ENCODE results near the gene SYTL3. TPM values are rescaled to one million over a fixed set of nuclear protein-coding genes. Genes with fewer than 3 reads are reported as not detected.

Gene SYTL3
- total and polyA plus RNA-seq, 9 of the 15 experiments (the other 6 are each of a cell fraction or from before 2014, with no cell fraction given): 0.04 to 0.46 (median 0.17) TPM; not detected in 1

DNA sequence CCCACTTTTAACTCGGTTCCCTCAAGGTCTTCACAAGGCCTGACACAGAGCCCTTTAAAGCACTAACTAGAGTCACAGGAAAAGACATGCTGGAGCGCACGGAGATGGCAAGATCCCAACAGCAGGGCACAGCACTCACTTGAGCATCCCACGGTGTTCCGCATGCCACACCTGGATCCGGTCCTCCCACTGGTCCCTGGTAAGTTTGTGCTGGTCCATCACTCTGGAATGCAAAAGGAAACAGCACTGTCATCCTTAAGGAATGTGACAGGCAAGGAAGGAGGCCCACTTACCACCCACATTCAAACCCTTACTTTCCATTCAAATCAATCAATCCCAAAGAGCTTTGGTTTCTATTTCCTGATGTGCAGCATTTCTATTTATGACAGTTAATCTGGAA, 134.7 kb downstream of the SYTL3 start (continued):
- TF ChIP-seq, protein P1, sequence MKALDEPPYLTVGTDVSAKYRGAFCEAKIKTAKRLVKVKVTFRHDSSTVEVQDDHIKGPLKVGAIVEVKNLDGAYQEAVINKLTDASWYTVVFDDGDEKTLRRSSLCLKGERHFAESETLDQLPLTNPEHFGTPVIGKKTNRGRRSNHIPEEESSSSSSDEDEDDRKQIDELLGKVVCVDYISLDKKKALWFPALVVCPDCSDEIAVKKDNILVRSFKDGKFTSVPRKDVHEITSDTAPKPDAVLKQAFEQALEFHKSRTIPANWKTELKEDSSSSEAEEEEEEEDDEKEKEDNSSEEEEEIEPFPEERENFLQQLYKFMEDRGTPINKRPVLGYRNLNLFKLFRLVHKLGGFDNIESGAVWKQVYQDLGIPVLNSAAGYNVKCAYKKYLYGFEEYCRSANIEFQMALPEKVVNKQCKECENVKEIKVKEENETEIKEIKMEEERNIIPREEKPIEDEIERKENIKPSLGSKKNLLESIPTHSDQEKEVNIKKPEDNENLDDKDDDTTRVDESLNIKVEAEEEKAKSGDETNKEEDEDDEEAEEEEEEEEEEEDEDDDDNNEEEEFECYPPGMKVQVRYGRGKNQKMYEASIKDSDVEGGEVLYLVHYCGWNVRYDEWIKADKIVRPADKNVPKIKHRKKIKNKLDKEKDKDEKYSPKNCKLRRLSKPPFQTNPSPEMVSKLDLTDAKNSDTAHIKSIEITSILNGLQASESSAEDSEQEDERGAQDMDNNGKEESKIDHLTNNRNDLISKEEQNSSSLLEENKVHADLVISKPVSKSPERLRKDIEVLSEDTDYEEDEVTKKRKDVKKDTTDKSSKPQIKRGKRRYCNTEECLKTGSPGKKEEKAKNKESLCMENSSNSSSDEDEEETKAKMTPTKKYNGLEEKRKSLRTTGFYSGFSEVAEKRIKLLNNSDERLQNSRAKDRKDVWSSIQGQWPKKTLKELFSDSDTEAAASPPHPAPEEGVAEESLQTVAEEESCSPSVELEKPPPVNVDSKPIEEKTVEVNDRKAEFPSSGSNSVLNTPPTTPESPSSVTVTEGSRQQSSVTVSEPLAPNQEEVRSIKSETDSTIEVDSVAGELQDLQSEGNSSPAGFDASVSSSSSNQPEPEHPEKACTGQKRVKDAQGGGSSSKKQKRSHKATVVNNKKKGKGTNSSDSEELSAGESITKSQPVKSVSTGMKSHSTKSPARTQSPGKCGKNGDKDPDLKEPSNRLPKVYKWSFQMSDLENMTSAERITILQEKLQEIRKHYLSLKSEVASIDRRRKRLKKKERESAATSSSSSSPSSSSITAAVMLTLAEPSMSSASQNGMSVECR (CRISPR knock-in tag; IDR thresholded peaks at IDR 0.05): no peak
- no peak for TF ChIP-seq POLR2B (IDR thresholded peaks at IDR 0.05; ENCODE audit: low read depth, partially characterized antibody)
- no peak for TF ChIP-seq EWSR1 (IDR thresholded peaks at IDR 0.05; ENCODE audit: borderline replicate concordance, low read depth, partially characterized antibody)
- TF ChIP-seq, protein P2, sequence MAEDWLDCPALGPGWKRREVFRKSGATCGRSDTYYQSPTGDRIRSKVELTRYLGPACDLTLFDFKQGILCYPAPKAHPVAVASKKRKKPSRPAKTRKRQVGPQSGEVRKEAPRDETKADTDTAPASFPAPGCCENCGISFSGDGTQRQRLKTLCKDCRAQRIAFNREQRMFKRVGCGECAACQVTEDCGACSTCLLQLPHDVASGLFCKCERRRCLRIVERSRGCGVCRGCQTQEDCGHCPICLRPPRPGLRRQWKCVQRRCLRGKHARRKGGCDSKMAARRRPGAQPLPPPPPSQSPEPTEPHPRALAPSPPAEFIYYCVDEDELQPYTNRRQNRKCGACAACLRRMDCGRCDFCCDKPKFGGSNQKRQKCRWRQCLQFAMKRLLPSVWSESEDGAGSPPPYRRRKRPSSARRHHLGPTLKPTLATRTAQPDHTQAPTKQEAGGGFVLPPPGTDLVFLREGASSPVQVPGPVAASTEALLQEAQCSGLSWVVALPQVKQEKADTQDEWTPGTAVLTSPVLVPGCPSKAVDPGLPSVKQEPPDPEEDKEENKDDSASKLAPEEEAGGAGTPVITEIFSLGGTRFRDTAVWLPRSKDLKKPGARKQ (CRISPR knock-in tag; IDR thresholded peaks at IDR 0.05): no peak
- TF ChIP-seq, protein P3, sequence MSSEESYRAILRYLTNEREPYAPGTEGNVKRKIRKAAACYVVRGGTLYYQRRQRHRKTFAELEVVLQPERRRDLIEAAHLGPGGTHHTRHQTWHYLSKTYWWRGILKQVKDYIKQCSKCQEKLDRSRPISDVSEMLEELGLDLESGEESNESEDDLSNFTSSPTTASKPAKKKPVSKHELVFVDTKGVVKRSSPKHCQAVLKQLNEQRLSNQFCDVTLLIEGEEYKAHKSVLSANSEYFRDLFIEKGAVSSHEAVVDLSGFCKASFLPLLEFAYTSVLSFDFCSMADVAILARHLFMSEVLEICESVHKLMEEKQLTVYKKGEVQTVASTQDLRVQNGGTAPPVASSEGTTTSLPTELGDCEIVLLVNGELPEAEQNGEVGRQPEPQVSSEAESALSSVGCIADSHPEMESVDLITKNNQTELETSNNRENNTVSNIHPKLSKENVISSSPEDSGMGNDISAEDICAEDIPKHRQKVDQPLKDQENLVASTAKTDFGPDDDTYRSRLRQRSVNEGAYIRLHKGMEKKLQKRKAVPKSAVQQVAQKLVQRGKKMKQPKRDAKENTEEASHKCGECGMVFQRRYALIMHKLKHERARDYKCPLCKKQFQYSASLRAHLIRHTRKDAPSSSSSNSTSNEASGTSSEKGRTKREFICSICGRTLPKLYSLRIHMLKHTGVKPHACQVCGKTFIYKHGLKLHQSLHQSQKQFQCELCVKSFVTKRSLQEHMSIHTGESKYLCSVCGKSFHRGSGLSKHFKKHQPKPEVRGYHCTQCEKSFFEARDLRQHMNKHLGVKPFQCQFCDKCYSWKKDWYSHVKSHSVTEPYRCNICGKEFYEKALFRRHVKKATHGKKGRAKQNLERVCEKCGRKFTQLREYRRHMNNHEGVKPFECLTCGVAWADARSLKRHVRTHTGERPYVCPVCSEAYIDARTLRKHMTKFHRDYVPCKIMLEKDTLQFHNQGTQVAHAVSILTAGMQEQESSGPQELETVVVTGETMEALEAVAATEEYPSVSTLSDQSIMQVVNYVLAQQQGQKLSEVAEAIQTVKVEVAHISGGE (CRISPR knock-in tag; IDR thresholded peaks at IDR 0.05): no peak
- TF ChIP-seq NFRKB (IDR thresholded peaks at IDR 0.05; ENCODE audit: low read depth): no peak

Measured in K562 (cell line).